HL-60 (cell line): Measurements from ENCODE around the gene LFNG.

Source experiments
- DNase-seq, 2 experiments: peaks; one replicate each; pipeline ENCODE4 v3.0.0-alpha.2; 2010 to 2020; ENCODE audit warnings: low read depth in 1 of 2, low spot score in 1 of 2
- H3K27ac ChIP-seq: fragments of 250-450 bp; sonication (Bioruptor Pico); replicated peaks from 2 replicates; pipeline ENCODE4 v1.5.1; 2020; ENCODE audit warnings: mild to moderate bottlenecking, moderate library complexity
- H3K27me3 ChIP-seq: fragments of 250-450 bp; sonication (Bioruptor Pico); 2 replicates; pipeline ENCODE4 v1.5.1; 2021; ENCODE audit warnings: mild to moderate bottlenecking, moderate library complexity; ENCODE audit not compliant: insufficient read depth, poor library complexity, severe bottlenecking
- H3K4me3 ChIP-seq: replicated peaks from 2 replicates; pipeline ENCODE4 v1.5.1; 2011; ENCODE audit warnings: mild to moderate bottlenecking, control low read depth, low read length; ENCODE audit not compliant: insufficient read depth
- GABPA ChIP-seq: IDR thresholded peaks from 2 replicates; pipeline ENCODE4 v1.6.1; 2012; ENCODE audit warnings: low read depth
- POLR2AphosphoS5 ChIP-seq: IDR thresholded peaks from 2 replicates; pipeline ENCODE4 v1.6.1; 2012; ENCODE audit warnings: low read depth
- SPI1 ChIP-seq: IDR thresholded peaks from 2 replicates; pipeline ENCODE4 v1.6.1; 2012; ENCODE audit warnings: low read depth, mild to moderate bottlenecking, borderline replicate concordance
- TF ChIP-seq, protein P1 (sequence below): IDR thresholded peaks from 2 replicates; pipeline ENCODE4 v1.6.1; 2012; ENCODE audit warnings: low read depth; ENCODE audit not compliant: insufficient replicate concordance
- TF ChIP-seq, protein P2 (sequence below): IDR thresholded peaks from one replicate; pipeline ENCODE4 v1.5.1; 2011; ENCODE audit warnings: low read length, control low read depth, inconsistent platforms; ENCODE audit not compliant: insufficient read depth

Gene LFNG

DNA sequence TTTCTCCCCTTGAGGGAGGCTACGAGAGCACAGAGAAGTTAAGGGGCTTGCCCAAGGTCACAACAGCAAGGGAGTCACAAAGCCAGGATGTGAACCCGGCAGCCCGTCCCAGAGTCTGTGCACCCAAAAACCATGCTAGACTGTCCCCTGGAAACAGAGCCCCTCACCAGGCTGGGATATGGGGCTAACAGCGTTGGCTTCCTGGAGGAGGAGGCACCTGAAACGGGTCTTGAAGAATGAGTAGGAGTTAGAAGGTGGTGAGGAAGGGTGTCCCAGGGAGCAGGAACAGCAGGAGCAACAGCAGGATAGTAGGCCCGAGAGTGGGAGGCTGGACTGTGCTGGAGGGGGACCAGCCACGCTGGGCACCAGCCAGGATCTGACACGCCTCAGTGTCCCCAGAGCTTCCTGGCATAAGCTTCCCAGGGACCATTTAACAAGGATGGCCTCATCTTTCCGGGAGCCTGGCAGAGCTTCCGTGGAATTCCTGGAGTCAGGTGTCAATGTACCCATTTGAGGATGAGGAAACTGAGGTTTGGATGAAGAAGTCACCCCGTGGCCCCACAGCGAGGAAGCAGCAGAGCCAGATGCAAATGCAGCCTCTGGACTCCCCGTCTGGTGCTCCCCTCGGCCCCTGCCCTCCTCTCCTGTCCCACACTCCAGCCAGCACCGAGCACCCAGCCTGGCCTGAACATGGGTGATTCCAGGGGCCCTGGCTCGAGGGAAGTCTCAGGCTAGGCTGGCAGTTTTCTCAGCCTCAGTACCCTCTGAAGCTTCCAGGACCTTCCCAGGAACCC lies 40.1 kb upstream of the LFNG start:
- no peak for DNase-seq
- Histone ChIP-seq H3K27me3 (no peaks in the 10 kb centered on the region), H3K27ac (no peak overlapping the region), H3K4me3 (no peak overlapping the region)
- TF ChIP-seq POLR2AphosphoS5 (no peak), GABPA (no peak), SPI1 (no peak)
- TF ChIP-seq, protein P1, sequence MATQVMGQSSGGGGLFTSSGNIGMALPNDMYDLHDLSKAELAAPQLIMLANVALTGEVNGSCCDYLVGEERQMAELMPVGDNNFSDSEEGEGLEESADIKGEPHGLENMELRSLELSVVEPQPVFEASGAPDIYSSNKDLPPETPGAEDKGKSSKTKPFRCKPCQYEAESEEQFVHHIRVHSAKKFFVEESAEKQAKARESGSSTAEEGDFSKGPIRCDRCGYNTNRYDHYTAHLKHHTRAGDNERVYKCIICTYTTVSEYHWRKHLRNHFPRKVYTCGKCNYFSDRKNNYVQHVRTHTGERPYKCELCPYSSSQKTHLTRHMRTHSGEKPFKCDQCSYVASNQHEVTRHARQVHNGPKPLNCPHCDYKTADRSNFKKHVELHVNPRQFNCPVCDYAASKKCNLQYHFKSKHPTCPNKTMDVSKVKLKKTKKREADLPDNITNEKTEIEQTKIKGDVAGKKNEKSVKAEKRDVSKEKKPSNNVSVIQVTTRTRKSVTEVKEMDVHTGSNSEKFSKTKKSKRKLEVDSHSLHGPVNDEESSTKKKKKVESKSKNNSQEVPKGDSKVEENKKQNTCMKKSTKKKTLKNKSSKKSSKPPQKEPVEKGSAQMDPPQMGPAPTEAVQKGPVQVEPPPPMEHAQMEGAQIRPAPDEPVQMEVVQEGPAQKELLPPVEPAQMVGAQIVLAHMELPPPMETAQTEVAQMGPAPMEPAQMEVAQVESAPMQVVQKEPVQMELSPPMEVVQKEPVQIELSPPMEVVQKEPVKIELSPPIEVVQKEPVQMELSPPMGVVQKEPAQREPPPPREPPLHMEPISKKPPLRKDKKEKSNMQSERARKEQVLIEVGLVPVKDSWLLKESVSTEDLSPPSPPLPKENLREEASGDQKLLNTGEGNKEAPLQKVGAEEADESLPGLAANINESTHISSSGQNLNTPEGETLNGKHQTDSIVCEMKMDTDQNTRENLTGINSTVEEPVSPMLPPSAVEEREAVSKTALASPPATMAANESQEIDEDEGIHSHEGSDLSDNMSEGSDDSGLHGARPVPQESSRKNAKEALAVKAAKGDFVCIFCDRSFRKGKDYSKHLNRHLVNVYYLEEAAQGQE, result no peak
- TF ChIP-seq, protein P2, sequence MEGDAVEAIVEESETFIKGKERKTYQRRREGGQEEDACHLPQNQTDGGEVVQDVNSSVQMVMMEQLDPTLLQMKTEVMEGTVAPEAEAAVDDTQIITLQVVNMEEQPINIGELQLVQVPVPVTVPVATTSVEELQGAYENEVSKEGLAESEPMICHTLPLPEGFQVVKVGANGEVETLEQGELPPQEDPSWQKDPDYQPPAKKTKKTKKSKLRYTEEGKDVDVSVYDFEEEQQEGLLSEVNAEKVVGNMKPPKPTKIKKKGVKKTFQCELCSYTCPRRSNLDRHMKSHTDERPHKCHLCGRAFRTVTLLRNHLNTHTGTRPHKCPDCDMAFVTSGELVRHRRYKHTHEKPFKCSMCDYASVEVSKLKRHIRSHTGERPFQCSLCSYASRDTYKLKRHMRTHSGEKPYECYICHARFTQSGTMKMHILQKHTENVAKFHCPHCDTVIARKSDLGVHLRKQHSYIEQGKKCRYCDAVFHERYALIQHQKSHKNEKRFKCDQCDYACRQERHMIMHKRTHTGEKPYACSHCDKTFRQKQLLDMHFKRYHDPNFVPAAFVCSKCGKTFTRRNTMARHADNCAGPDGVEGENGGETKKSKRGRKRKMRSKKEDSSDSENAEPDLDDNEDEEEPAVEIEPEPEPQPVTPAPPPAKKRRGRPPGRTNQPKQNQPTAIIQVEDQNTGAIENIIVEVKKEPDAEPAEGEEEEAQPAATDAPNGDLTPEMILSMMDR, result no peak

- no peaks in the 10 kb centered on the region for H3K27me3 ChIP-seq
- H3K4me3 ChIP-seq, result no peak overlapping the region
- DNase-seq, result no peak
- H3K27ac ChIP-seq, result no peak overlapping the region
- TF ChIP-seq POLR2AphosphoS5, result no peak
These were observed 39.5 kb upstream of the LFNG start for GRCh38 chr7:2480070-2480408.

- DNase-seq, result no peak
- Histone ChIP-seq H3K27ac (no peak overlapping the region), H3K4me3 (no peak overlapping the region), H3K27me3 (no peaks in the 10 kb centered on the region)
- TF ChIP-seq, protein P1, result no peak
- TF ChIP-seq GABPA (no peak), SPI1 (no peak), POLR2AphosphoS5 (no peak)
- TF ChIP-seq, protein P2, result no peak
These were observed 38.4 kb upstream of the LFNG start for GRCh38 chr7:2481195-2481594.

DNA sequence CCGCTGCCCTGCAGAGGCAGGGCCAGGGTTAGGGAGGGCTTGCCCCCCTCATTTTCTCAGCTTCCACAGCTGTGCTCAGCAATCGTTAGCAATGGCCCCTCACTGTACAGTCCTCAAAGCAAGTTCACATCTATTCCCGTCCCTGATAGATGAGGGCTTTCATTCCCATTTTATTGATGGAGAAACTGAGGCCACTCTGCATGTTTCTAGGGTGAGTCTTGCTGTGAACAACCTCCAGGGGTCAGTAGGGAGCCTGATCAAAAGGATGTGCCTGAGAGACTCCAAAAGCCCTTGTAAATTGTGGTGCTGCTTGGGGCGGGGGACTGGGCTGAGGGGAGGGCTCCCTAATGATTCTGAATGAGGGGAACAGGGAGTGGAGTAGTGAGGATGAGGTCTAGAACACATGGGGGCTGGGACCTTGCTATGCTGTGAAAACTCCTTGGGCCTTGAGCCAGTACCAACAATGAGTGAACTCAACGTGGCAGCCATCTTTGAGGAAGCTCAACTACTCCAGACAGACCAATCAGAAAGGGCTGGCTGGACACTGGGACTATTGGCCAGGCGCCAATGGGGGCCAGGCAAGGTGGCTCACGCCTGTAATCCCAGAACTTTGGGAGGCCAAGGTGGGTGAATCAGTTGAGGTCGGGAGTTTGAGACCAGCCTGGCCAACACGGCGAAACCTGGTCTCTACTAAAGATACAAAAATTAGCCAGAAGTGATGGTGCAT lies 36.7 kb upstream of the LFNG start:
- Histone ChIP-seq H3K27ac (no peak overlapping the region), H3K27me3 (no peaks in the 10 kb centered on the region), H3K4me3 (no peak overlapping the region)
- no peak for TF ChIP-seq SPI1
- TF ChIP-seq, protein P2, result no peak
- TF ChIP-seq, protein P1, result no peak
- no peak for TF ChIP-seq POLR2AphosphoS5
- TF ChIP-seq GABPA, result no peak
- DNase-seq, result no peak
